SK-N-SH (cell line): ENCODE measurements around the gene ALDH3B1.
"Not testable (repeated sequence)": the region's sequence is repeated elsewhere in the genome, so short reads cannot be mapped to it uniquely, and the experiment has no call there.

Source experiments
- EP300 ChIP-seq, 2 experiments: IDR thresholded peaks; 2 replicates each; pipeline versions ENCODE4 v1.4.0 to v1.6.1; 2012; ENCODE audit warnings: borderline replicate concordance in 1 of 2, low read depth in 1 of 2, low read length in 1 of 2
- EZH2phosphoT487 ChIP-seq: fragments of 200-600 bp; sonication (generic); IDR thresholded peaks from 2 replicates; pipeline ENCODE4 v1.6.1; 2017; ENCODE audit warnings: low read depth, mixed run types, mild to moderate bottlenecking, antibody characterized with exemption, moderate library complexity, borderline replicate concordance
- FOSL2 ChIP-seq: IDR thresholded peaks from 2 replicates; pipeline ENCODE4 v1.4.0; 2012; ENCODE audit warnings: low read depth, mild to moderate bottlenecking, moderate library complexity, borderline replicate concordance
- FOXJ3 ChIP-seq: sonication (generic); formaldehyde crosslinking; IDR thresholded peaks from 2 replicates; pipeline ENCODE4 v1.5.1; 2020; ENCODE audit warnings: mild to moderate bottlenecking, missing genetic modification reagents
- GATA2 ChIP-seq: sonication (generic); formaldehyde crosslinking; IDR thresholded peaks from 2 replicates; pipeline ENCODE4 v1.5.0; 2020; ENCODE audit warnings: mild to moderate bottlenecking, missing genetic modification reagents
- NFIC ChIP-seq: IDR thresholded peaks from 2 replicates; pipeline ENCODE4 v1.4.0; 2012; ENCODE audit warnings: borderline replicate concordance
- POLR2AphosphoS5 ChIP-seq: IDR thresholded peaks from 2 replicates; pipeline ENCODE4 v1.6.1; 2012; ENCODE audit warnings: low read depth, low read length
- RCOR1 ChIP-seq: fragments of 150-350 bp; IDR thresholded peaks from 2 replicates; pipeline ENCODE4 v1.6.1; 2017; ENCODE audit warnings: antibody characterized with exemption, low read length
- TAF1 ChIP-seq: IDR thresholded peaks from 2 replicates; pipeline ENCODE4 v1.6.1; 2012; ENCODE audit warnings: low read depth, mild to moderate bottlenecking, low read length, moderate library complexity, borderline replicate concordance
- TF ChIP-seq, protein P1 (sequence below): fragments of 200-600 bp; sonication (generic); IDR thresholded peaks from 2 replicates; pipeline ENCODE4 v1.6.1; 2017; ENCODE audit warnings: antibody characterized with exemption, mild to moderate bottlenecking, moderate library complexity
- TF ChIP-seq, protein P2 (sequence below): fragments of 150-350 bp; IDR thresholded peaks from 2 replicates; pipeline ENCODE4 v1.6.1; 2017; ENCODE audit warnings: antibody characterized with exemption, low read length, low read depth, borderline replicate concordance
- TF ChIP-seq, protein P3 (sequence below): IDR thresholded peaks from 2 replicates; pipeline ENCODE4 v1.6.1; 2012; ENCODE audit warnings: mild to moderate bottlenecking, low read depth, low read length, moderate library complexity

DNA sequence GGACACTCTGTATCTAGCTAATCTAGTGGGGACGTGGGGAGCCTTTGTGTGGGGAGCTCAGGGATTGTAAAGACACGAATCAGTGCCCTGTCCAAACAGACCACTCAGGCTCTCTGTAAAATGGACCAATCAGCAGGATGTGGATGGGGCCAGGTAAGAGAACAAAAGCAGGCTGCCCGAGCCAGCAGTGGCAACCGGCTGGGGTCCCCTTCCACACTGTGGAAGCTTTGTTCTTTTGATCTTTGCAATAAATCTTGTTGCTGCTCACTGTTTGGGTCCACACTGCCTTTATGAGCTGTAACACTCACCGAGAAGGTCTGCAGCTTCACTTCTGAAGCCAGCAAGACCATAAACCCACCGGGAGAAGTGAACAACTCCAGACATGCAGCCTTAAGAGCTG is 46.2 kb upstream of the ALDH3B1 start:
- TF ChIP-seq RCOR1; POLR2AphosphoS5; GATA2; FOSL2; EZH2phosphoT487; FOXJ3 (CRISPR knock-in tag); NFIC; EP300 (IDR thresholded peaks at IDR 0.05; ENCODE audit: borderline replicate concordance in 1 of 2, low read depth in 1 of 2, low read length in 1 of 2); TAF1: not testable (repeated sequence)
- TF ChIP-seq, protein P1, sequence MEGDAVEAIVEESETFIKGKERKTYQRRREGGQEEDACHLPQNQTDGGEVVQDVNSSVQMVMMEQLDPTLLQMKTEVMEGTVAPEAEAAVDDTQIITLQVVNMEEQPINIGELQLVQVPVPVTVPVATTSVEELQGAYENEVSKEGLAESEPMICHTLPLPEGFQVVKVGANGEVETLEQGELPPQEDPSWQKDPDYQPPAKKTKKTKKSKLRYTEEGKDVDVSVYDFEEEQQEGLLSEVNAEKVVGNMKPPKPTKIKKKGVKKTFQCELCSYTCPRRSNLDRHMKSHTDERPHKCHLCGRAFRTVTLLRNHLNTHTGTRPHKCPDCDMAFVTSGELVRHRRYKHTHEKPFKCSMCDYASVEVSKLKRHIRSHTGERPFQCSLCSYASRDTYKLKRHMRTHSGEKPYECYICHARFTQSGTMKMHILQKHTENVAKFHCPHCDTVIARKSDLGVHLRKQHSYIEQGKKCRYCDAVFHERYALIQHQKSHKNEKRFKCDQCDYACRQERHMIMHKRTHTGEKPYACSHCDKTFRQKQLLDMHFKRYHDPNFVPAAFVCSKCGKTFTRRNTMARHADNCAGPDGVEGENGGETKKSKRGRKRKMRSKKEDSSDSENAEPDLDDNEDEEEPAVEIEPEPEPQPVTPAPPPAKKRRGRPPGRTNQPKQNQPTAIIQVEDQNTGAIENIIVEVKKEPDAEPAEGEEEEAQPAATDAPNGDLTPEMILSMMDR, result not testable (repeated sequence)
- TF ChIP-seq, protein P2, sequence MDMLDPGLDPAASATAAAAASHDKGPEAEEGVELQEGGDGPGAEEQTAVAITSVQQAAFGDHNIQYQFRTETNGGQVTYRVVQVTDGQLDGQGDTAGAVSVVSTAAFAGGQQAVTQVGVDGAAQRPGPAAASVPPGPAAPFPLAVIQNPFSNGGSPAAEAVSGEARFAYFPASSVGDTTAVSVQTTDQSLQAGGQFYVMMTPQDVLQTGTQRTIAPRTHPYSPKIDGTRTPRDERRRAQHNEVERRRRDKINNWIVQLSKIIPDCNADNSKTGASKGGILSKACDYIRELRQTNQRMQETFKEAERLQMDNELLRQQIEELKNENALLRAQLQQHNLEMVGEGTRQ, result not testable (repeated sequence)
- TF ChIP-seq, protein P3, sequence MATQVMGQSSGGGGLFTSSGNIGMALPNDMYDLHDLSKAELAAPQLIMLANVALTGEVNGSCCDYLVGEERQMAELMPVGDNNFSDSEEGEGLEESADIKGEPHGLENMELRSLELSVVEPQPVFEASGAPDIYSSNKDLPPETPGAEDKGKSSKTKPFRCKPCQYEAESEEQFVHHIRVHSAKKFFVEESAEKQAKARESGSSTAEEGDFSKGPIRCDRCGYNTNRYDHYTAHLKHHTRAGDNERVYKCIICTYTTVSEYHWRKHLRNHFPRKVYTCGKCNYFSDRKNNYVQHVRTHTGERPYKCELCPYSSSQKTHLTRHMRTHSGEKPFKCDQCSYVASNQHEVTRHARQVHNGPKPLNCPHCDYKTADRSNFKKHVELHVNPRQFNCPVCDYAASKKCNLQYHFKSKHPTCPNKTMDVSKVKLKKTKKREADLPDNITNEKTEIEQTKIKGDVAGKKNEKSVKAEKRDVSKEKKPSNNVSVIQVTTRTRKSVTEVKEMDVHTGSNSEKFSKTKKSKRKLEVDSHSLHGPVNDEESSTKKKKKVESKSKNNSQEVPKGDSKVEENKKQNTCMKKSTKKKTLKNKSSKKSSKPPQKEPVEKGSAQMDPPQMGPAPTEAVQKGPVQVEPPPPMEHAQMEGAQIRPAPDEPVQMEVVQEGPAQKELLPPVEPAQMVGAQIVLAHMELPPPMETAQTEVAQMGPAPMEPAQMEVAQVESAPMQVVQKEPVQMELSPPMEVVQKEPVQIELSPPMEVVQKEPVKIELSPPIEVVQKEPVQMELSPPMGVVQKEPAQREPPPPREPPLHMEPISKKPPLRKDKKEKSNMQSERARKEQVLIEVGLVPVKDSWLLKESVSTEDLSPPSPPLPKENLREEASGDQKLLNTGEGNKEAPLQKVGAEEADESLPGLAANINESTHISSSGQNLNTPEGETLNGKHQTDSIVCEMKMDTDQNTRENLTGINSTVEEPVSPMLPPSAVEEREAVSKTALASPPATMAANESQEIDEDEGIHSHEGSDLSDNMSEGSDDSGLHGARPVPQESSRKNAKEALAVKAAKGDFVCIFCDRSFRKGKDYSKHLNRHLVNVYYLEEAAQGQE, result not testable (repeated sequence)
